ENCODE measurements around the gene CADM1.

The CADM1 gene

GRCh38 chr11:115363921-115364320 is 140.3 kb downstream of the CADM1 start:
- no peak overlapping the region for H3K4me3 ChIP-seq (ENCODE audit: low read depth in 1 of 2, low read length in 2 of 2)
- H3K4me1 ChIP-seq (ENCODE audit: insufficient read depth, low read length) = no peaks in the 10 kb centered on the region
- H3K9ac ChIP-seq (ENCODE audit: low read length) = no peak overlapping the region
- no peaks in the 10 kb centered on the region for H3K36me3 ChIP-seq (ENCODE audit: insufficient read depth, low read length)
- no peaks in the 10 kb centered on the region for H3K9me3 ChIP-seq (ENCODE audit: low read length)
- H3K27me3 ChIP-seq (ENCODE audit: control insufficient read depth in 1 of 2, insufficient read depth in 2 of 2, low read length in 2 of 2) = no peaks in the 10 kb centered on the region
- no peak overlapping the region for H3K27ac ChIP-seq (ENCODE audit: low read depth, low read length)

GRCh38 chr11:115363426-115363825 is 140.8 kb downstream of the CADM1 start:
- no peak overlapping the region for H3K27ac ChIP-seq (ENCODE audit: low read depth, low read length)
- no peaks in the 10 kb centered on the region for H3K36me3 ChIP-seq (ENCODE audit: insufficient read depth, low read length)
- H3K9ac ChIP-seq (ENCODE audit: low read length) = no peak overlapping the region
- no peaks in the 10 kb centered on the region for H3K4me1 ChIP-seq (ENCODE audit: insufficient read depth, low read length)
- no peaks in the 10 kb centered on the region for H3K9me3 ChIP-seq (ENCODE audit: low read length)
- no peaks in the 10 kb centered on the region for H3K27me3 ChIP-seq (ENCODE audit: control insufficient read depth in 1 of 2, insufficient read depth in 2 of 2, low read length in 2 of 2)
- no peak overlapping the region for H3K4me3 ChIP-seq (ENCODE audit: low read depth in 1 of 2, low read length in 2 of 2)

GRCh38 chr11:115362997-115363396 is 141.2 kb downstream of the CADM1 start:
- no peak overlapping the region for H3K4me3 ChIP-seq (ENCODE audit: low read depth in 1 of 2, low read length in 2 of 2)
- no peaks in the 10 kb centered on the region for H3K36me3 ChIP-seq (ENCODE audit: insufficient read depth, low read length)
- H3K9ac ChIP-seq (ENCODE audit: low read length) = no peak overlapping the region
- no peaks in the 10 kb centered on the region for H3K4me1 ChIP-seq (ENCODE audit: insufficient read depth, low read length)
- H3K27me3 ChIP-seq (ENCODE audit: control insufficient read depth in 1 of 2, insufficient read depth in 2 of 2, low read length in 2 of 2) = no peaks in the 10 kb centered on the region
- H3K9me3 ChIP-seq (ENCODE audit: low read length) = no peaks in the 10 kb centered on the region
- no peak overlapping the region for H3K27ac ChIP-seq (ENCODE audit: low read depth, low read length)

GRCh38 chr11:115361025-115361424 is 143.2 kb downstream of the CADM1 start:
- no peaks in the 10 kb centered on the region for H3K27me3 ChIP-seq (ENCODE audit: control insufficient read depth in 1 of 2, insufficient read depth in 2 of 2, low read length in 2 of 2)
- H3K27ac ChIP-seq (ENCODE audit: low read depth, low read length) = no peak overlapping the region
- H3K4me3 ChIP-seq (ENCODE audit: low read depth in 1 of 2, low read length in 2 of 2) = no peak overlapping the region
- H3K9me3 ChIP-seq (ENCODE audit: low read length) = no peaks in the 10 kb centered on the region
- H3K9ac ChIP-seq (ENCODE audit: low read length) = no peak overlapping the region
- H3K36me3 ChIP-seq (ENCODE audit: insufficient read depth, low read length) = no peaks in the 10 kb centered on the region
- H3K4me1 ChIP-seq (ENCODE audit: insufficient read depth, low read length) = peaks cover 3% of the 10 kb centered on the region

- no peaks in the 10 kb centered on the region for H3K27me3 ChIP-seq (ENCODE audit: control insufficient read depth in 1 of 2, insufficient read depth in 2 of 2, low read length in 2 of 2)
- no peak overlapping the region for H3K27ac ChIP-seq (ENCODE audit: low read depth, low read length)
- H3K4me1 ChIP-seq (ENCODE audit: insufficient read depth, low read length) = peaks cover 3% of the 10 kb centered on the region
- no peak overlapping the region for H3K4me3 ChIP-seq (ENCODE audit: low read depth in 1 of 2, low read length in 2 of 2)
- H3K36me3 ChIP-seq (ENCODE audit: insufficient read depth, low read length) = no peaks in the 10 kb centered on the region
- no peak overlapping the region for H3K9ac ChIP-seq (ENCODE audit: low read length)
- H3K9me3 ChIP-seq (ENCODE audit: low read length) = no peaks in the 10 kb centered on the region
These were observed 143.9 kb downstream of the CADM1 start for GRCh38 chr11:115360186-115360824.

- H3K4me1 ChIP-seq (ENCODE audit: insufficient read depth, low read length) = peaks cover 3% of the 10 kb centered on the region
- H3K27me3 ChIP-seq (ENCODE audit: control insufficient read depth in 1 of 2, insufficient read depth in 2 of 2, low read length in 2 of 2) = no peaks in the 10 kb centered on the region
- H3K9ac ChIP-seq (ENCODE audit: low read length) = no peak overlapping the region
- no peaks in the 10 kb centered on the region for H3K36me3 ChIP-seq (ENCODE audit: insufficient read depth, low read length)
- H3K9me3 ChIP-seq (ENCODE audit: low read length) = no peaks in the 10 kb centered on the region
- H3K27ac ChIP-seq (ENCODE audit: low read depth, low read length) = no peak overlapping the region
- H3K4me3 ChIP-seq (ENCODE audit: low read depth in 1 of 2, low read length in 2 of 2) = no peak overlapping the region
These were observed 147.1 kb downstream of the CADM1 start for GRCh38 chr11:115357066-115357465.

GRCh38 chr11:115352805-115353485 is 151.3 kb downstream of the CADM1 start:
- Histone ChIP-seq H3K27me3 (ENCODE audit: control insufficient read depth in 1 of 2, insufficient read depth in 2 of 2, low read length in 2 of 2) (no peaks in the 10 kb centered on the region), H3K9ac (ENCODE audit: low read length) (no peak overlapping the region), H3K27ac (ENCODE audit: low read depth, low read length) (no peak overlapping the region), H3K4me3 (ENCODE audit: low read depth in 1 of 2, low read length in 2 of 2) (no peak overlapping the region), H3K36me3 (ENCODE audit: insufficient read depth, low read length) (no peaks in the 10 kb centered on the region), H3K9me3 (ENCODE audit: low read length) (no peaks in the 10 kb centered on the region), H3K4me1 (ENCODE audit: insufficient read depth, low read length) (peaks cover 3% of the 10 kb centered on the region)

- Histone ChIP-seq H3K27me3 (ENCODE audit: control insufficient read depth in 1 of 2, insufficient read depth in 2 of 2, low read length in 2 of 2) (no peaks in the 10 kb centered on the region), H3K36me3 (ENCODE audit: insufficient read depth, low read length) (no peaks in the 10 kb centered on the region), H3K9me3 (ENCODE audit: low read length) (no peaks in the 10 kb centered on the region), H3K4me1 (ENCODE audit: insufficient read depth, low read length) (no peaks in the 10 kb centered on the region), H3K9ac (ENCODE audit: low read length) (no peak overlapping the region), H3K27ac (ENCODE audit: low read depth, low read length) (no peak overlapping the region), H3K4me3 (ENCODE audit: low read depth in 1 of 2, low read length in 2 of 2) (no peak overlapping the region)
These were observed 154.7 kb downstream of the CADM1 start for GRCh38 chr11:115349335-115350017.

- H3K4me3 ChIP-seq (ENCODE audit: low read depth in 1 of 2, low read length in 2 of 2) = no peak overlapping the region
- no peaks in the 10 kb centered on the region for H3K27me3 ChIP-seq (ENCODE audit: control insufficient read depth in 1 of 2, insufficient read depth in 2 of 2, low read length in 2 of 2)
- H3K9me3 ChIP-seq (ENCODE audit: low read length) = no peaks in the 10 kb centered on the region
- no peaks in the 10 kb centered on the region for H3K36me3 ChIP-seq (ENCODE audit: insufficient read depth, low read length)
- no peak overlapping the region for H3K9ac ChIP-seq (ENCODE audit: low read length)
- H3K4me1 ChIP-seq (ENCODE audit: insufficient read depth, low read length) = no peaks in the 10 kb centered on the region
- H3K27ac ChIP-seq (ENCODE audit: low read depth, low read length) = no peak overlapping the region
These were observed 155.8 kb downstream of the CADM1 start for GRCh38 chr11:115348416-115348815.

- H3K9me3 ChIP-seq (ENCODE audit: low read length) = no peaks in the 10 kb centered on the region
- no peaks in the 10 kb centered on the region for H3K4me1 ChIP-seq (ENCODE audit: insufficient read depth, low read length)
- H3K36me3 ChIP-seq (ENCODE audit: insufficient read depth, low read length) = no peaks in the 10 kb centered on the region
- H3K4me3 ChIP-seq (ENCODE audit: low read depth in 1 of 2, low read length in 2 of 2) = no peak overlapping the region
- no peak overlapping the region for H3K9ac ChIP-seq (ENCODE audit: low read length)
- H3K27me3 ChIP-seq (ENCODE audit: control insufficient read depth in 1 of 2, insufficient read depth in 2 of 2, low read length in 2 of 2) = no peaks in the 10 kb centered on the region
- no peak overlapping the region for H3K27ac ChIP-seq (ENCODE audit: low read depth, low read length)
These were observed 157.1 kb downstream of the CADM1 start for GRCh38 chr11:115347106-115347505.

GRCh38 chr11:115345840-115346239 is 158.4 kb downstream of the CADM1 start:
- no peak overlapping the region for H3K27ac ChIP-seq (ENCODE audit: low read depth, low read length)

More at GRCh38 chr11:115345840-115346239, 158.4 kb downstream of the CADM1 start:
- Histone ChIP-seq H3K27me3 (ENCODE audit: control insufficient read depth in 1 of 2, insufficient read depth in 2 of 2, low read length in 2 of 2) (no peaks in the 10 kb centered on the region), H3K4me1 (ENCODE audit: insufficient read depth, low read length) (no peaks in the 10 kb centered on the region), H3K36me3 (ENCODE audit: insufficient read depth, low read length) (no peaks in the 10 kb centered on the region), H3K9ac (ENCODE audit: low read length) (no peak overlapping the region), H3K9me3 (ENCODE audit: low read length) (no peaks in the 10 kb centered on the region), H3K4me3 (ENCODE audit: low read depth in 1 of 2, low read length in 2 of 2) (no peak overlapping the region)
